HG03571 (cell line): ENCODE data around the gene FAF1.
"Not testable (repeated sequence)": the region's sequence is repeated elsewhere in the genome, so short reads cannot be mapped to it uniquely, and the experiment has no call there.

Experiments used
- ATAC-seq: cut with Tn5 transposase; IDR thresholded peaks from one replicate; pipeline ENCODE4 v1.9.1; 2021; ENCODE audit not compliant: unreplicated experiment

Gene FAF1

DNA sequence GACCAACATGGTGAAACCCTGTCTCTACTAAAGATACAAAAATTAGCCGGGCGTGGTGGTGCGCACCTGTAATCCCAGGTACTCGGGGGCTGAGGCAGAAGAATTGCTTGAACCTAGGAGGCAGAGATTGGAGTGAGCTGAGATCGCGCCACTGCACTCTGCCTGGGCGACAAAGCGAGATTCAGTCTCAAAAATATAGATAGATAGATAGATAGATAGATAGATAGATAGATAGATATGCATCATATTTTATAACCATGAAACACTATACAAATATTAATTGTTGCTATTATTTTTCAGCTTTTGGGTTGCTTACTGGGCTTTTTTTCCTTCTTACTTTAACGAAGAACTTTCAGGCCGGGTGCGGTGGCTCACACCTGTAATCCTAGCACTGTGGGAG, 4.8 kb upstream of the FAF1 start:
- ATAC-seq, result no peak

DNA sequence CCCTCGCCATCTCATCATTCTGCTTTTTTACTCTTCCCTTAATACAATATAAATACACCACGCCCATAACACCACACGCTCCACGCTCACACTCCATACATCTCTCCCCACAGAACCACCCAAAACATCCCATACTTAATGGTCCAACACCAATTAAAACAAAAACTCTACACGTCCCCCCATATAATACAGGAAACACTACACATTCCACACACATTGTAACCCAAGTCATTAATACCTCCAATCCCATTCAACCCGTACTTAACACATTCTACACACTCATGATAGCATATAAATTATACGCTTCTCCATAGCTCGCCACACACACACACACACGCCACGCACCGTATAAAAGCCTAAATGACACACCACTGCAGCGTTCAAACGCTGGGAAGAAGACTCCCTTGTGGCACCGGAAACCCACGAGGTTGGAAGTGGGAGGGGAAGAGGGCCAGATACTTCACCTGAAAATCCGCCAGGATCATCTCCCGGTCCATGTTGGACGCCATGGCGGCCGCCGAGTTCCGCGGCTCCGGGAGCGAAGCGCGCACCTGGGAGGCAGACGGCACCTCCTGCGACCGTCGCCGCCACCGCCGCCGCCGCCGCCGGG, 659 bp downstream of the FAF1 start:
- ATAC-seq, result no peak

DNA sequence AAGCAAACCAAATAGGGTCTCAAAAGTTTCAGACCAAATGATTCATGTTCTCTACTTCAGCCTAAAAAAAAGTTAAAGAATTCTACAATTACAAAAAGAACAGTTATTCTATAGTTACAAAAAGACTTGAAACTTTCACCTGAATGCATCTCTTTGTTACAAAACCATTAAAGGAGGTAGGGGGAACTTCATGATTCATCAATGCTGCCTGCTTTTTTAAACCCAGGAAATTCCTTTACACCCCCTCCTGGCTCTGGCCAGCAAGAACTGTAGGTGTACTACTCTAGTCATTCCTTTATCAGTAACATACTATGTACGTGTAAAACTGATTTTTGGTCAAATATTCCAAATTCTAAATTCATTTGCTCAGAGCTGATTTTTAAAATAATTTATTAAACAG, 5.0 kb downstream of the FAF1 start:
- ATAC-seq, result no peak

DNA sequence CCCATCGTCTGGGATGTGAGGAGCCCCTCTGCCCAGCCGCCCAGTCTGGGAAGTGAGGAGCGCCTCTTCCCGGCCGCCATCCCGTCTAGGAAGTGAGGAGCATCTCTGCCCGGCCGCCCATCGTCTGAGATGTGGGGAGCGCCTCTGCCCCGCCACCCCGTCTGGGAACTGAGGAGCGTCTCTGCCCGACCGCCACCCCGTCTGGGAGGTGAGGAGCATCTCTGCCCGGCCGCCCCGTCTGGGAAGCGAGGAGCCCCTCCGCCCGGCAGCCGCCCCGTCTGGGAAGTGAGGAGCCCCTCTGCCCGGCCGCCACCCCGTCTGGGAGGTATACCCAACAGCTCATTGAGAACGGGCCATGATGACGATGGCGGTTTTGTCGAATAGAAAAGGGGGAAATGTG, 7.5 kb downstream of the FAF1 start:
- ATAC-seq, result not testable (repeated sequence)

DNA sequence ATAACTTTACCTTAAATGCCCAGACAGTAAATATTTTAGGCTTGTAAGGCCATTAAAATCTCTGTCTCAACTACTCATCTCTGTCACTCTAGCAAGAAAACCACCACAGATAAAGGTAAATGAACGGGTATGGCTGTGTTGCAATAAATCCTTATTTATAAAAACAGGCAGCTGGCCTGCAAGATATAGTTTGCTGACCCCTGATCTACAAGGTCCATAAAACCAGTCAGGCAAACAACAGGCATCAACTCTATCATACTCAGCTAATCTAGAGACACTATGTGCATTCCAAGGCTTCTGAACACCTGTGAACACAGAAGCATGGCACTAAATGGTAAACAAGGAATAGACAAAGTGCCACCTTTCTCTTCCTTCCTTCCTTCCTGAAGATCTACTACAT, 9.7 kb downstream of the FAF1 start:
- ATAC-seq, result no peak

DNA sequence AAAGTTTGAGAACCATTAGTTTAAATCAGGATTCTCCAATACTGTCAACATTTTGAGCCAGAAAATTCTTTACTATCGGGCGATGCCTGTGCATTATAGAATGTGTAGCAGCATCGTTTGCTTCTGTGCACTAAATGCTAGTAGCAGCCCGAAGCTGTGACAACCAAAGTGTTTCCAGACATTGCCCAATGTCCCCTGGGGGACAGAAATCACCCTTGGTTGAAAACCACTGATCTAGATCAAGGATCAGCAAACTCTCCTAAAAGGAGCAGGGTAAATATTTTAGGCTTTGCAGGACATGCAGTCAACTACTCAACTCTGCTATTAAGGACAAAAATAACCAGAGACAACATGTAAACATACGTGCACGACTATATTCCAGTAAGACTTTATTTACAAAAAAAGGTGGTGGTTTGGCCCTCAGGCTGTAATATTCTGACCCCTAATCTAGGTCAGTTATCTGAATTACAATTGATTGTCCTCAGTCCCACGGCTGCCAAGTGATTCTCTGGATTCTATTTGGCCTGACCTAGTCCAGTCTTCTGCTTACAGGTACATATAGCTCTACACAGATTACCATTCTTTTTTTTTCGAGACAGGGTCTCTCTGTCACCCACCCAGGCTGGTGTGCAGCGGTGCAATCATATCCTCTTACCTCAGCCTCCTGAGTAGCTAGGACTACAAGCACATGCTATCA, 10.6 kb downstream of the FAF1 start:
- ATAC-seq, result no peak

DNA sequence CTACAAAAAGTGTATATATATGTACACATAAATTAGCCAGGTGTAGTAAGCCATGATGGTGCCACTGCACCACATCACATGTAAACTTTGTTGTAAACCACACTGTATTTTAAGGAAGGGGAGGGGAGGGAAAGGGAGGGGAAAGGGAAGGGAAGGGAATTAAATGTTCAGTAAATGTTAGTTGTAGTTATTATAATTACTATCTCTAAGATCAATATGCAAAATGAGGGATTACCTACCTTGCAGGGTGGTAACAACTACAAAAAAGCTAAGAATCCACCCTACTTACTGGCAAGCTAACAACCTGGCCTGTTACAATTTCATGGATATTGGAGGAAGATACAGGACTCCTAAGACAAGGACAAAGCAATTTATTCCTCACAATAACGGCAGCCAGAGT, 17.7 kb downstream of the FAF1 start:
- ATAC-seq, result no peak

DNA sequence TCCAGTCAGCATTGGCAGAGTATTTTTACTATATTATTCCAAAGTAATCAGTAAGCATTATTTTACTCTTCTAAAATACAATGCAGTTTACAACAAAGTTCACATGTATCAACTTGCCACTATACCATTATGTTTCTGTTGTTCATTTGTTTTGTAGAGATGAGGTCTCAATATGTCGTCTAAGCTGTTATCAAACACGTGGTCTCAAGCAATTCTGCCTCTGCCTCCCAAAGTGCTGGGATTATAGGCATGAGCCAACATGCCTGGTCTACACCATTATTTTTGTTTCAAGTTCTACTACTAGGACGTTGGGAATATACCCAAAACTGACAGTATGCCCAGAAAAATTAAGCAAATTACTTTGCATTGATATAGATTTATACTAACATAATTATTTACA, 19.8 kb downstream of the FAF1 start:
- no peak for ATAC-seq

DNA sequence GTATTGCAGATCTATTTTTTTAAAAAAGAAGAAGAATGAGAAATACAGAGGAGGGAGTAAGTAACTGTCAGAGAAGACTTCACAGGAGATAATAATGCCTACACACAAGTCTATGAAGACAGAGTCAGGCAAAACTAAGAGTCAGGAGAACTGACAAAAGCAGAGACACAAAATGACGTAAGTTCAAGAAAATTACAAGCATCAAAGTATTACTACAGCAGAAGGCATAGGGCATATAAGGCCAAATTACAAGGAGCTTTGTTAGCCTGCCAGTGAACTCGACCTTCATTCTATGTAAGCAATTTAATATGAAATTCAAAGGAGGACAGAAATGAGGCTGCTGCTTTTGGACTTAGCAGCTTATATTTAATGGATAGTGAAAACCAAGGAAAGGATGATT, 23.7 kb downstream of the FAF1 start:
- no peak for ATAC-seq

- not testable (repeated sequence) for ATAC-seq
These were observed 24.8 kb downstream of the FAF1 start for GRCh38 chr1:50935276-50935675.

DNA sequence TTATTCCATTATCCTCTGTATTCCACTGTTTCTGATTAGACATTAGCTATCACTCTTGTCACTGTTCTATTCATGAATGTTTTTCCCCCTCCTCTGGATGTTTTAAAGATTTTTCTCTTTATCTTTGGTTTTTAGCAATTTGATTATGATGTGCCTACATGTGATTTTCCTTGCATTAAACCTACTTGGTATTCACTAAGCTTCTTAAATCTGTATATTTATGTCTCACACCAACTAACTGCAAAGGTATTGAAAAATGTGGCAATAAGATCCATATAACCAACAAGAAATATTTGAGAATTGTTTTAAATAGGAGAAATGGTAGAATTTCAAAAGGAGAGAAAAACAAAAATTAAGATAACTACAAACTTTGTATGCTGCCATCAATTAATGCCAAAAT, 25.2 kb downstream of the FAF1 start:
- no peak for ATAC-seq

- not testable (repeated sequence) for ATAC-seq
These were observed 26.3 kb downstream of the FAF1 start for GRCh38 chr1:50933770-50934169.

- not testable (repeated sequence) for ATAC-seq
These were observed 28.0 kb downstream of the FAF1 start for GRCh38 chr1:50932043-50932442.

- no peak for ATAC-seq
These were observed 28.9 kb downstream of the FAF1 start for GRCh38 chr1:50930965-50931737.

GRCh38 chr1:50930193-50930592, 29.9 kb downstream of the FAF1 start:
- ATAC-seq, result peak; percentile 76

DNA sequence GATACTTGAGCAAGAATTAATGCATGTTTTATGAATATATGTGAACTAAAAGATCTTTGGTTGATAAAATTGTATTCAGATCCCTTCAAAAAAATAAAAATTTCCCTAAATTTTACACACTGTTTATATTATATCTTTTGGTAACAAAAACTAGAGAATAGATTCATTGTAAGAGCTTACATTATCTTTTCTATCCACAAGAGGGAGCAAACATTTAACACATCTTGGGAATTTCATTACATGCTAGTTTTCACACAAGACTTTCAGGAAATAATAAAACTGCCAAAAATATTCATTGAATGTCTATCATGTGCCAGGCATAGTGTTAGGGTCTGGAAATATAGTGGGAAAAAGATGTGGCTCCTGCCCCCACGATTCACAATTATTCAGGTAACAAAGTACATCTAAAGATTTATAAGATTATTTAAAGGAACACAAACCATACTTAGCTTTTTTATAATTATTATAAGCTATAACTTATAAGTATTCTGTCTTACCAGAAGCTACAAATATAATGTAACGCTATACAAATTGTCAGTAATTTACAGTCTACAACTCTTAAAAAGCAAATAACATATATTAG, 30.6 kb downstream of the FAF1 start:
- ATAC-seq, result no peak

DNA sequence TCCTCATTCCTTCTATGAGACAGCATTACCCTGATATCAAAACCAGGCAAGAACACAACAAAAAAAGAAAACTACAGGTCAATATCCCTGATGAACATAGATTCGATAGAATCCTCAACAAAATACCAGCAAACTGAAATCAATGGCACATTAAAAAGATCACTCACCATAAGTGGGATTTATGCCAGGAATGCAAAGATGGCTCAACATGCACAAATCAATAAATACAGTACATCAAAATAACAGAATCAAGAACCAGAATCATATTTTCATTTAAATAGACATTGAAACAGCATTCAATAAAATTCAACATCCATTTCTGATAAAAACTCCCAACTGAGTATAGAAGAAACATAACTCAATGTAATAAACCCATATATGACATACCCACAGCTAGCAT, 36.5 kb downstream of the FAF1 start:
- no peak for ATAC-seq

DNA sequence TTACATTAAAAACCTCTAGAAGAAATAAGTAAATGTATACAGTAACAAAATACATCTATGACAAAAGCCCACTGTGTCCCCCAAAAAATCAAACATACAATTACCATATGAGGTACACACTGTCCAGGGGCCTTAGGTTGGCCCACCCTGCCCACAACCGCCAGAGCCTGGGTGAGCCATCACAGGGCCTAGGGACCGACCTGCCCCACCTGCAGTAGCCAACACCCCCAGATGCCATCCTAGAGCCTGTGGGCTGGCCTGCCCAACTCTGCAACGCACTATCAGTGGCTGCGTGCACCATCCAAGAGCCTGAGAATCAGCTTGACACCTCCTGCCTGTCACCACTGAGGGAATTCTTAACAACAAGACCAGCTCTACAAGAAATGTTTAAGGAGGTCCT, 39.0 kb downstream of the FAF1 start:
- ATAC-seq, result no peak

- no peak for ATAC-seq
These were observed 39.7 kb downstream of the FAF1 start for GRCh38 chr1:50920409-50920808.

GRCh38 chr1:50917138-50918137, 42.6 kb downstream of the FAF1 start:
- no peak for ATAC-seq

DNA sequence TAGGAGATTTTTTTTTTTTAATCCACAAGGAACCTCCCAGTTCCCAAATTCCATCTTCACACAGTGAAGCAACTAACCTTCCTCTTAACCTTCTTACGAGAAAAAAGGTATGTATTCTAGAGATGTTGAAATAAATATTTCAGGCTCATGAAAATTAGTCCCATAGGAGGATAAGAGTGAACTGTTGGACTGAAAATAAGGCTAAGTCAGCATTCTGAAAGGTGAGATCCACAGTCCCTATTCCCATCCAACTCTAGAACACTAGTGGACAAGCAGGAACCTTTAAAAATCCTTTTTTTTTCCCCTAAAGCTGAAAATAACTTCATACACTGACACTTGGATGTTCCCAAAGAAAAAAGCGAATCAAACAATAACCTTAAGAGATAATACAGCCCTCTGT, 44.4 kb downstream of the FAF1 start:
- no peak for ATAC-seq
